Nephron progenitor cell (in vitro differentiated cells): ENCODE results near the gene SIGLEC5.

Experiments
- DNase-seq: peaks from one replicate; pipeline ENCODE4 v3.0.0; 2021
- H3K27ac Mint-ChIP-seq: 2 replicates; pipeline ENCODE4 v1.8.0; 2021; ENCODE audit warnings: mild to moderate bottlenecking, moderate library complexity, mixed read lengths
- H3K27me3 Mint-ChIP-seq: 2 replicates; pipeline ENCODE4 v1.8.0; 2021; ENCODE audit warnings: mild to moderate bottlenecking, low read depth, mixed read lengths; ENCODE audit not compliant: poor library complexity
- H3K36me3 Mint-ChIP-seq: 2 replicates; pipeline ENCODE4 v1.8.0; 2021; ENCODE audit warnings: low read depth, mixed read lengths
- H3K4me1 Mint-ChIP-seq: 2 replicates; pipeline ENCODE4 v1.8.0; 2021; ENCODE audit warnings: mixed read lengths
- H3K4me3 Mint-ChIP-seq: 2 replicates; pipeline ENCODE4 v1.8.0; 2021; ENCODE audit warnings: mild to moderate bottlenecking, moderate library complexity, mixed read lengths
- H3K9me3 Mint-ChIP-seq: 2 replicates; pipeline ENCODE4 v1.8.0; 2021; ENCODE audit warnings: mild to moderate bottlenecking, moderate library complexity, mixed read lengths
- TF ChIP-seq, protein P1 (sequence below): fragments of 200-600 bp; sonication (generic); IDR thresholded peaks from 2 replicates; pipeline ENCODE4 v1.5.0; 2021; ENCODE audit warnings: antibody characterized with exemption

The SIGLEC5 gene

DNA sequence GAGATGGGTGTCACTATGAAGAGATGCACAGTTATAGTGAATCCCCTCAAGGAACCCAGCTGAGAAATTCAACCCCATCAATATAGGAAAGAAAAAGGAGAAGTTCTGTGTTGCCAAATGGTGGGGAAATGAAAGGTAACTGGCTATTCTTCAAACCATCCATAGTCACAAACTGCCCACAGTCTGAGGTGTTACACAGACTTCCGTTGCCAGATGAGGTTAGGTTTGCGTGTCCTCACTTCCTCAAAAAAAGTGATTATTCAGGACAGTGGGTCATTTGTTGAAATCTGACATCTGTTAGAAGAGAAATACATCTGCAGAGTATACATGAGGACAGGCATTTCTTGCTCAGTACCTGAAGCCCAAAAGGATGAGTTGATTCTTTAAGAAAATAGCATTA is 9.0 kb downstream of the SIGLEC5 start:
- Mint-ChIP-seq H3K4me3 (no peak overlapping the region), H3K27ac (no peak overlapping the region), H3K36me3 (no peaks in the 10 kb centered on the region), H3K4me1 (no peaks in the 10 kb centered on the region), H3K27me3 (peaks cover 3% of the 10 kb centered on the region), H3K9me3 (peaks cover 69% of the 10 kb centered on the region)
- TF ChIP-seq, protein P1, sequence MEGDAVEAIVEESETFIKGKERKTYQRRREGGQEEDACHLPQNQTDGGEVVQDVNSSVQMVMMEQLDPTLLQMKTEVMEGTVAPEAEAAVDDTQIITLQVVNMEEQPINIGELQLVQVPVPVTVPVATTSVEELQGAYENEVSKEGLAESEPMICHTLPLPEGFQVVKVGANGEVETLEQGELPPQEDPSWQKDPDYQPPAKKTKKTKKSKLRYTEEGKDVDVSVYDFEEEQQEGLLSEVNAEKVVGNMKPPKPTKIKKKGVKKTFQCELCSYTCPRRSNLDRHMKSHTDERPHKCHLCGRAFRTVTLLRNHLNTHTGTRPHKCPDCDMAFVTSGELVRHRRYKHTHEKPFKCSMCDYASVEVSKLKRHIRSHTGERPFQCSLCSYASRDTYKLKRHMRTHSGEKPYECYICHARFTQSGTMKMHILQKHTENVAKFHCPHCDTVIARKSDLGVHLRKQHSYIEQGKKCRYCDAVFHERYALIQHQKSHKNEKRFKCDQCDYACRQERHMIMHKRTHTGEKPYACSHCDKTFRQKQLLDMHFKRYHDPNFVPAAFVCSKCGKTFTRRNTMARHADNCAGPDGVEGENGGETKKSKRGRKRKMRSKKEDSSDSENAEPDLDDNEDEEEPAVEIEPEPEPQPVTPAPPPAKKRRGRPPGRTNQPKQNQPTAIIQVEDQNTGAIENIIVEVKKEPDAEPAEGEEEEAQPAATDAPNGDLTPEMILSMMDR, result no peak
- no peak for DNase-seq

DNA sequence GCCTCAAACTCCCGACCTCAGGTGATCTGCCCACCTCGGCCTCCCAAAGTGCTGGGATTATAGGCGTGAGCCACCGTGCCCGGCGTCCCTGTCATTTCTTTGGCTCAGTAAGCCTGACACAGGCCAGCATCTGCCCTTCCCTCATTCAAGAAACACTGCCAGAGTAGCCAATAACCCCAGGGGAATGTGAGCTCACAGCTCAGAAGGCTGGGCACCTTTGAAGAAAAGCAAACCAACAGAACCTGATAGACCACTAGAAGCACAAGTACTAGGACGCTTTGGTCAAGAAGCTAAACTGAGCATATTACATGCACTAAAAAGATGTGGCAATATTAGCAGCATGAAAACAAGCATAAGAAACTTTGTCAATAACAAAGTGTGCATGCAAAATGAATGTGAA is 14.2 kb downstream of the SIGLEC5 start:
- Mint-ChIP-seq H3K27me3 (peaks cover 4% of the 10 kb centered on the region), H3K36me3 (no peaks in the 10 kb centered on the region), H3K27ac (no peak overlapping the region), H3K4me1 (no peaks in the 10 kb centered on the region), H3K4me3 (no peak overlapping the region), H3K9me3 (peaks cover 80% of the 10 kb centered on the region)
- TF ChIP-seq, protein P1, result no peak
- no peak for DNase-seq

DNA sequence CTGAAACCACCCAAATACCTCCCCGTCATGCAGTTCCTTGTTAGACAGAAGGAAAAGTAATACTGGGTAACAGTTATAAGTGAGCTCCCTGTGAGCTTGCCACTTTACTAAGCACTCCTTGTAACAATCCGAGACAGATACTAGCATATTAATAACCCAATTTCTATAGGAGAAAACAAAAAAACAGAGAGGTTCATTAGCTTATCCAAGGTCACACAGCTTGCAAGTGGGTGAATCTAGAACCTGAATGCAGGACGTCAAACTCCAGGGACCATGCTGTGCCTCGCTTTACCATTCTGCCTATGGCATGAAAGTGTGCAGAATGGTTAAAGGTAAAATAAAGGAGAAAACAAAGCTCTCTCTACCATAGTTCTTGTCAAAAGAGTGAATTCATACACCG is 15.4 kb downstream of the SIGLEC5 start:
- no peak for DNase-seq
- TF ChIP-seq, protein P1, result no peak
- H3K4me3 Mint-ChIP-seq, result no peak overlapping the region
- peaks cover 76% of the 10 kb centered on the region for H3K9me3 Mint-ChIP-seq
- H3K36me3 Mint-ChIP-seq, result no peaks in the 10 kb centered on the region
- peaks cover 6% of the 10 kb centered on the region for H3K27me3 Mint-ChIP-seq
- H3K4me1 Mint-ChIP-seq, result no peaks in the 10 kb centered on the region
- no peak overlapping the region for H3K27ac Mint-ChIP-seq

DNA sequence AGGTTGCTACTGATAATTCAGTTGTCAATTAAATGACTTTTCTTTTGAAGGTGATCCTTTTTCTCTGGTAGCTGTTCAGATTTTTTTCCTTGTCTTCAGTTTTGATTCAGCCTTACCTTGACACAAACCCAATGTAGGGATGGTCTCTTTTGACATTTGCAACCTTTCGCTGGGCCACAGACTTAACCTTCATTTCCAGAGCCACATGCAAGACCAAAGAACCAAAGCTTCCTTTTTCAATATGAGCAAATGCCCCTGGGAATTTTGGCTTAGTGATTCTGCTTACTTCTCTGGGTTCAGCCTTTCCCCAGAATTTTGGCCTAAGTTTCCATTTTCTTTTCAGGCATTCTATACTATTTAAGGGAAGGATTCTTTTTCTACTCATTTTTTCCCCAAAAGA is 19.6 kb downstream of the SIGLEC5 start:
- Mint-ChIP-seq H3K4me3 (no peak overlapping the region), H3K27ac (no peak overlapping the region), H3K27me3 (peaks cover 12% of the 10 kb centered on the region), H3K36me3 (no peaks in the 10 kb centered on the region), H3K9me3 (peaks cover 71% of the 10 kb centered on the region), H3K4me1 (no peaks in the 10 kb centered on the region)
- no peak for DNase-seq
- TF ChIP-seq, protein P1, result no peak

DNA sequence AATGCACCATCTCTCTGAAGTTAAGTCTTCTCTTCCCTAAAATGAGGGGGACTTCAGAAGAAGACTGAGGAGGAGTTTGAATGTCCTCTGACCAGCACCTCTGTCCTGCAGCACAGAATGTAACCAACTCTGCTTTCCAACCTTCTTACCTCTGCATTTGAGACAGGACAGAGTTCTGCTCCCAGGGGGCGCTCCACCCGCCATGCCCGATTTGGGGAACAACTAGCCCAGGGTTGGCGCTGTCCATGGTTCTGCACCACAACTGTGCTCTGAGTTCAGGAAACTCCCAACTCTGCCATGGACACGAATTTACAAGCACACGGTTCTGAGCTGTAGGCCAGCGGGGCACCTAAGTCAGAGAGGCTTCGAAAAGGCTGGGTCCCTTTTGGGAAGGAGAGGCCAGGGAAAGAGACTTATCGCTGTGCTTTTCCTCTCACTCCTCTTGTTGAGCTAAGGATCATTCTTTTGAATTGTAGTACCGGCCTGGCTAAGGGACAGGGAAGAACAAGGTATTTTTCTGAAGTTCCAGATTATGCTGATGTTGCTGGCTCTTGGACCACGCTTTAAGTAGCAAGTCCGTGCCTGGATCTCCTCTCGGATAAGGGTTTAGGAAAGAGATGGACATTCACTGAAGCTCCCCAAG is 22.2 kb downstream of the SIGLEC5 start:
- Mint-ChIP-seq H3K27me3 (peaks cover 12% of the 10 kb centered on the region), H3K4me3 (no peak overlapping the region), H3K36me3 (no peaks in the 10 kb centered on the region), H3K27ac (no peak overlapping the region), H3K4me1 (no peaks in the 10 kb centered on the region), H3K9me3 (peaks cover 55% of the 10 kb centered on the region)
- peak; percentile 86 for DNase-seq
- TF ChIP-seq, protein P1, result peak; percentile 60

DNA sequence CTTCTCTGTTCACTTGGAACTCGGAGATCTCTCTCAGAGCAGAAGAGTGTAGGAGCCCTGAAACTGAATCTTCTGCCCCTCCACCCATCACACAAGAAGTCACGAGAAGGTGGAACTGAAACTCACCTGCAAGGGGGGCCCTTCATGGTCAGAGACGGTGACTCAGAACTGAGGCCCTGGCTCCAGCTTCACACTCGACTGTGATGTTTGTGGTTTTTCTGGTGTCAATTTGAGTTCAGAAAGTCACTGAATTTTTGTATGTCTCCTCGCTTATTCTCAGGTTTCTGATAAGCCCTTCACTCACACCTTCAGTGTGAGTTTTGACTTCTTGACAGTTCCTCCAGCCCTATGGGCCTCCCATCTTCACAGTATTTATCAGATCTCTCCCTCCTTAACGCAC is 23.1 kb downstream of the SIGLEC5 start:
- Mint-ChIP-seq H3K27ac (no peak overlapping the region), H3K4me1 (no peaks in the 10 kb centered on the region), H3K9me3 (peaks cover 55% of the 10 kb centered on the region), H3K4me3 (no peak overlapping the region), H3K36me3 (no peaks in the 10 kb centered on the region), H3K27me3 (peaks cover 8% of the 10 kb centered on the region)
- DNase-seq, result no peak
- TF ChIP-seq, protein P1, result no peak
